Ectodermal cell (in vitro differentiated cells): ENCODE results near the gene RNF103.
A peak's percentile ranks its signal among the peaks of the same experiment; 100 is the strongest.

Experiments
- H3K27ac ChIP-seq: 2 replicates; pipeline ENCODE4 v1.7.0; 2013; ENCODE audit warnings: mild to moderate bottlenecking, low read depth, low read length; ENCODE audit not compliant: insufficient read depth, poor library complexity, severe bottlenecking
- H3K27me3 ChIP-seq: 2 replicates; pipeline ENCODE4 v1.7.0; 2013; ENCODE audit warnings: mild to moderate bottlenecking, low read length; ENCODE audit not compliant: insufficient read depth, control insufficient read depth, poor library complexity, severe bottlenecking
- H3K36me3 ChIP-seq: one replicate; pipeline ENCODE4 v1.7.0; 2013; ENCODE audit warnings: low read length; ENCODE audit not compliant: control insufficient read depth, insufficient read depth
- H3K4me1 ChIP-seq: one replicate; pipeline ENCODE4 v1.7.0; 2013; ENCODE audit warnings: low read length; ENCODE audit not compliant: control insufficient read depth, insufficient read depth
- H3K4me3 ChIP-seq: 2 replicates; pipeline ENCODE4 v1.7.0; 2013; ENCODE audit warnings: low read depth, low read length, control low read depth; ENCODE audit not compliant: insufficient read depth
- H3K9me3 ChIP-seq: 2 replicates; pipeline ENCODE4 v1.7.0; 2013; ENCODE audit warnings: mild to moderate bottlenecking, low read length, moderate library complexity; ENCODE audit not compliant: control insufficient read depth
- WGBS, 2 experiments: methylation state at CpG; one replicate each; pipeline ENCODE4 v1.1.7; 2013; ENCODE audit warnings: missing lambda C conversion rate in 2 of 2; 5-methylcytosine and 5-hydroxymethylcytosine counted together

Gene RNF103

GRCh38 chr2:86625096-86625495, 1.4 kb upstream of the RNF103 start:
- 90 to 92% methylated on average over 4 of the region's 4 CpGs for WGBS, 2 experiments
- Histone ChIP-seq H3K4me3 (no peak overlapping the region), H3K27me3 (no peaks in the 10 kb centered on the region), H3K4me1 (peaks cover 5% of the 10 kb centered on the region), H3K27ac (no peak overlapping the region), H3K9me3 (no peaks in the 10 kb centered on the region), H3K36me3 (no peaks in the 10 kb centered on the region)

- WGBS, 2 experiments: 94 to 96% methylated on average over 6 of the region's 6 CpGs
- Histone ChIP-seq H3K27me3 (no peaks in the 10 kb centered on the region), H3K9me3 (no peaks in the 10 kb centered on the region), H3K36me3 (no peaks in the 10 kb centered on the region), H3K27ac (no peak overlapping the region), H3K4me3 (no peak overlapping the region), H3K4me1 (no peaks in the 10 kb centered on the region)
Measured at GRCh38 chr2:86624267-86624547, 542 bp upstream of the RNF103 start.

GRCh38 chr2:86623043-86623493, 597 bp downstream of the RNF103 start:
- Histone ChIP-seq H3K4me1 (no peaks in the 10 kb centered on the region), H3K9me3 (no peaks in the 10 kb centered on the region), H3K27ac (peak overlapping the region; percentile 94), H3K4me3 (peak overlapping the region; percentile 71), H3K36me3 (no peaks in the 10 kb centered on the region), H3K27me3 (no peaks in the 10 kb centered on the region)
- 0% methylated on average over 56 of the region's 56 CpGs for WGBS, 2 experiments

GRCh38 chr2:86622519-86623042, 1.1 kb downstream of the RNF103 start:
- peak overlapping the region; percentile 77 for H3K27ac ChIP-seq
- H3K9me3 ChIP-seq: no peaks in the 10 kb centered on the region
- H3K36me3 ChIP-seq: no peaks in the 10 kb centered on the region
- H3K4me3 ChIP-seq: peak overlapping the region; percentile 71
- no peaks in the 10 kb centered on the region for H3K27me3 ChIP-seq
- H3K4me1 ChIP-seq: no peaks in the 10 kb centered on the region
- 0 to 1% methylated on average over 29 of the region's 29 CpGs for WGBS, 2 experiments

- 86 to 89% methylated on average over 4 to 5 of the region's 6 CpGs for WGBS, 2 experiments
- Histone ChIP-seq H3K4me1 (no peaks in the 10 kb centered on the region), H3K4me3 (peak overlapping the region; percentile 71), H3K27me3 (no peaks in the 10 kb centered on the region), H3K36me3 (no peaks in the 10 kb centered on the region), H3K27ac (no peak overlapping the region), H3K9me3 (no peaks in the 10 kb centered on the region)
Measured at GRCh38 chr2:86621280-86621943, 2.3 kb downstream of the RNF103 start.

- Histone ChIP-seq H3K9me3 (no peaks in the 10 kb centered on the region), H3K27ac (no peak overlapping the region), H3K4me3 (no peak overlapping the region), H3K36me3 (peaks cover 3% of the 10 kb centered on the region), H3K27me3 (no peaks in the 10 kb centered on the region), H3K4me1 (no peaks in the 10 kb centered on the region)
Measured at GRCh38 chr2:86617738-86618137, 5.9 kb downstream of the RNF103 start.

- peaks cover 3% of the 10 kb centered on the region for H3K36me3 ChIP-seq
Measured at GRCh38 chr2:86617153-86617552, 6.5 kb downstream of the RNF103 start.

GRCh38 chr2:86616502-86616901, 7.2 kb downstream of the RNF103 start:
- no peak overlapping the region for H3K4me3 ChIP-seq
- no peaks in the 10 kb centered on the region for H3K4me1 ChIP-seq
- H3K27ac ChIP-seq: no peak overlapping the region
- 96 to 100% methylated on average over 3 of the region's 3 CpGs for WGBS, 2 experiments
- H3K27me3 ChIP-seq: no peaks in the 10 kb centered on the region
- peaks cover 3% of the 10 kb centered on the region for H3K36me3 ChIP-seq
- H3K9me3 ChIP-seq: no peaks in the 10 kb centered on the region

More at GRCh38 chr2:86617153-86617552, 6.5 kb downstream of the RNF103 start:
- no peaks in the 10 kb centered on the region for H3K27me3 ChIP-seq
- no peaks in the 10 kb centered on the region for H3K4me1 ChIP-seq
- no peak overlapping the region for H3K4me3 ChIP-seq
- WGBS, 2 experiments: 90 to 95% methylated on average over 2 of the region's 3 CpGs
- H3K9me3 ChIP-seq: no peaks in the 10 kb centered on the region
- H3K27ac ChIP-seq: no peak overlapping the region

GRCh38 chr2:86615596-86615995, 8.1 kb downstream of the RNF103 start:
- Histone ChIP-seq H3K4me3 (no peak overlapping the region), H3K27me3 (no peaks in the 10 kb centered on the region), H3K36me3 (peaks cover 3% of the 10 kb centered on the region), H3K4me1 (no peaks in the 10 kb centered on the region), H3K9me3 (no peaks in the 10 kb centered on the region), H3K27ac (no peak overlapping the region)

GRCh38 chr2:86613515-86613914, 10.2 kb downstream of the RNF103 start:
- WGBS, 2 experiments: 90 to 98% methylated on average over 4 of the region's 4 CpGs
- no peaks in the 10 kb centered on the region for H3K27me3 ChIP-seq
- H3K36me3 ChIP-seq: peaks cover 6% of the 10 kb centered on the region
- H3K4me1 ChIP-seq: no peaks in the 10 kb centered on the region
- no peak overlapping the region for H3K27ac ChIP-seq
- H3K4me3 ChIP-seq: no peak overlapping the region
- H3K9me3 ChIP-seq: no peaks in the 10 kb centered on the region

- peaks cover 6% of the 10 kb centered on the region for H3K36me3 ChIP-seq
Measured at GRCh38 chr2:86610871-86611270, 12.8 kb downstream of the RNF103 start.

More at GRCh38 chr2:86610871-86611270, 12.8 kb downstream of the RNF103 start:
- no peak overlapping the region for H3K27ac ChIP-seq
- H3K4me1 ChIP-seq: no peaks in the 10 kb centered on the region
- H3K4me3 ChIP-seq: no peak overlapping the region
- no peaks in the 10 kb centered on the region for H3K27me3 ChIP-seq
- H3K9me3 ChIP-seq: no peaks in the 10 kb centered on the region
- 95 to 100% methylated on average over 1 of the region's 1 CpG for WGBS, 2 experiments
